ENCODE results near the gene THEMIS. TPM values are rescaled to one million over a fixed set of nuclear protein-coding genes. Genes with fewer than 3 reads are reported as not detected.

The THEMIS gene
- total and polyA plus RNA-seq, 10 of the 15 experiments (the other 5 are each of a cell fraction or from before 2014, with no cell fraction given), result 0.06 to 1.5 (median 0.08) TPM; not detected in 6

- RAD21 ChIA-PET (ENCODE audit: unreplicated experiment), result no interaction called here
- WGBS (ENCODE audit: insufficient coverage, insufficient replicate concordance, low lambda C conversion rate, missing lambda C conversion rate), result 0% methylated on average over 3 of the region's 3 CpGs
- no peak for DNase-seq (ENCODE audit: low read depth, low spot score)
- no peak overlapping the region for H3K4me3 ChIP-seq
- intact Hi-C loops (cut with micrococcal nuclease; ENCODE audit: unreplicated experiment), result no loop called here
- CTCF ChIA-PET, result interaction anchor here (0.6 to 1.7 kb wide), 3 partner anchors 10 to 1133 kb away, joined by 5 to 10 read pairs (median 6); no protein-coding TSS in a partner anchor
- H3K4me1 ChIP-seq (ENCODE audit: control insufficient read depth, insufficient read depth, low read length), result no peaks in the 10 kb centered on the region
- POLR2A ChIA-PET, result no interaction called here
- in situ Hi-C loops (cut with MboI), result no loop called here
- H3K36me3 ChIP-seq (ENCODE audit: control insufficient read depth in 2 of 2, insufficient read depth in 2 of 2, low read length in 1 of 2), result no peaks in the 10 kb centered on the region
- H3K9ac ChIP-seq (ENCODE audit: control insufficient read depth, insufficient read depth, low read length), result no peak overlapping the region
- no peaks in the 10 kb centered on the region for H3K27me3 ChIP-seq (replicated peaks in 1 of 2; ENCODE audit: control insufficient read depth in 2 of 2, insufficient read depth in 2 of 2, low read length in 1 of 2)
- no peak overlapping the region for H3K4me2 ChIP-seq (ENCODE audit: control insufficient read depth, insufficient read depth)
- TF ChIP-seq PAX8 (IDR thresholded peaks at IDR 0.05) (no peak), POU2F2 (IDR thresholded peaks at IDR 0.05; ENCODE audit: borderline replicate concordance, low read depth, low read length) (no peak), MEF2B (IDR thresholded peaks at IDR 0.05; ENCODE audit: partially characterized antibody, poor library complexity, severe bottlenecking) (no peak), USF1 (IDR thresholded peaks at IDR 0.05; ENCODE audit: borderline replicate concordance, extremely low read length, insufficient read depth, low read depth, low read length) (no peak), CREM (IDR thresholded peaks at IDR 0.05; ENCODE audit: low read depth) (no peak), SUZ12 (IDR thresholded peaks at IDR 0.05; ENCODE audit: unreplicated experiment) (no peak), SREBF2 (IDR thresholded peaks at IDR 0.05; ENCODE audit: low read length) (no peak), LARP7 (IDR thresholded peaks at IDR 0.05) (no peak), PKNOX1 (IDR thresholded peaks at IDR 0.05) (no peak), BHLHE40 (IDR thresholded peaks at IDR 0.05; ENCODE audit: borderline replicate concordance in 1 of 2, low read depth in 2 of 2, low read length in 1 of 2) (no peak), ZNF274 (IDR thresholded peaks at IDR 0.05; ENCODE audit: insufficient read depth, insufficient read length) (no peak), ZBTB11 (CRISPR knock-in tag; IDR thresholded peaks at IDR 0.05) (no peak), ATF2 (IDR thresholded peaks at IDR 0.05; ENCODE audit: low read length) (no peak), YBX1 (IDR thresholded peaks at IDR 0.05) (no peak), RFX5 (IDR thresholded peaks at IDR 0.05; ENCODE audit: low read depth, low read length) (no peak), TBL1XR1 (IDR thresholded peaks at IDR 0.05; ENCODE audit: low read depth, low read length) (no peak)
- no peak for FAIRE-seq
- H3K9me3 ChIP-seq (replicated peaks; ENCODE audit: control insufficient read depth, insufficient read depth, low read length), result no peaks in the 10 kb centered on the region
- no peak overlapping the region for H2AFZ ChIP-seq (ENCODE audit: control insufficient read depth, low read depth, low read length)
- no peaks in the 10 kb centered on the region for H4K20me1 ChIP-seq (ENCODE audit: control insufficient read depth, insufficient read depth)
- ATAC-seq, result no peak
- H3K79me2 ChIP-seq (ENCODE audit: control insufficient read depth, insufficient read depth, low read length), result no peaks in the 10 kb centered on the region
- BruUV-seq (replicated peaks), result no TSS peak
- no peak overlapping the region for H3K27ac ChIP-seq (ENCODE audit: control insufficient read depth, insufficient read depth)
- SMC1A ChIA-PET (ENCODE audit: uncharacterized antibody, unreplicated experiment), result interaction anchor here (0.5 kb wide), 1 partner anchor 48 kb away, joined by 3 read pairs; no protein-coding TSS in a partner anchor
Measured at GRCh38 chr6:127845242-127845641, 55.6 kb downstream of the THEMIS start.

Data from GM12878 (cell line).